Naive thymus-derived CD4-positive, alpha-beta T cell (primary cell): ENCODE data around the gene CHCHD6. TPM values are rescaled to one million over a fixed set of nuclear protein-coding genes. Genes with fewer than 3 reads are reported as not detected.

Source experiments
- ATAC-seq: fragments of 150-1000 bp; cut with Tn5 transposase; 2 replicates; pipeline ENCODE4 v1.10.0; 2021; ENCODE audit warnings: mild to moderate bottlenecking, moderate library complexity
- CTCF ChIA-PET: fragments of 350-600 bp; sonication (Branson Sonifier 250); formaldehyde crosslinking; loops from one replicate; lab custom pipeline; 2021; ENCODE audit warnings: antibody characterized with exemption; lab: Charles Lee
- POLR2A ChIA-PET: fragments of 350-600 bp; sonication (Branson Sonifier 250); formaldehyde crosslinking; loops from one replicate; lab custom pipeline; 2021; ENCODE audit warnings: antibody characterized with exemption, inconsistent platforms; lab: Charles Lee
- DNase-seq, 9 donors: peaks; one replicate each; pipeline versions ENCODE4 v3.0.0 to v3.0.0-alpha.2; 2020 to 2022; ENCODE audit warnings: mixed read lengths in 1 of 9
- H3K27ac ChIP-seq: one replicate; pipeline ENCODE4 v1.7.0; 2013; ENCODE audit warnings: mild to moderate bottlenecking, low read depth, low read length, moderate library complexity
- H3K27me3 ChIP-seq, 2 donors: one replicate each; pipeline ENCODE4 v1.7.0; 2013; ENCODE audit warnings: low read length in 2 of 2, mild to moderate bottlenecking in 2 of 2, moderate library complexity in 2 of 2; ENCODE audit not compliant: control insufficient read depth in 2 of 2, insufficient read depth in 2 of 2
- H3K36me3 ChIP-seq, 3 experiments: 1 replicate in 2 of 3; 2 replicates in 1 of 3; pipeline ENCODE4 v1.7.0; 2013; ENCODE audit warnings: low read length in 3 of 3, mild to moderate bottlenecking in 3 of 3, moderate library complexity in 1 of 3; ENCODE audit not compliant: insufficient read depth in 3 of 3, control insufficient read depth in 2 of 3
- H3K4me1 ChIP-seq, 2 donors: one replicate each; pipeline ENCODE4 v1.7.0; 2013; ENCODE audit warnings: low read length in 2 of 2, mild to moderate bottlenecking in 2 of 2, moderate library complexity in 1 of 2; ENCODE audit not compliant: control insufficient read depth in 2 of 2, insufficient read depth in 2 of 2
- H3K4me3 ChIP-seq: 2 replicates; pipeline ENCODE4 v1.7.0; 2013; ENCODE audit warnings: mild to moderate bottlenecking, low read length
- H3K9me3 ChIP-seq, 3 experiments: 1 replicate in 2 of 3; 2 replicates in 1 of 3; pipeline ENCODE4 v1.7.0; 2013; ENCODE audit warnings: low read length in 3 of 3; ENCODE audit not compliant: control insufficient read depth in 2 of 3
- H3K27ac Mint-ChIP-seq, 9 donors: one replicate each; pipeline ENCODE4 v1.8.0; 2020 to 2022; ENCODE audit warnings: mixed read lengths in 9 of 9, mild to moderate bottlenecking in 8 of 9, moderate library complexity in 5 of 9, inconsistent platforms in 2 of 9
- H3K27me3 Mint-ChIP-seq, 5 donors: one replicate each; pipeline ENCODE4 v1.8.0; 2021 to 2022; ENCODE audit warnings: mixed read lengths in 5 of 5, mild to moderate bottlenecking in 1 of 5
- H3K36me3 Mint-ChIP-seq, 5 donors: one replicate each; pipeline ENCODE4 v1.8.0; 2020 to 2022; ENCODE audit warnings: mixed read lengths in 5 of 5, mild to moderate bottlenecking in 3 of 5, inconsistent platforms in 1 of 5
- H3K4me1 Mint-ChIP-seq, 7 donors: one replicate each; pipeline ENCODE4 v1.8.0; 2020 to 2022; ENCODE audit warnings: mixed read lengths in 7 of 7, mild to moderate bottlenecking in 3 of 7, inconsistent platforms in 1 of 7
- H3K4me3 Mint-ChIP-seq, 10 donors: one replicate each; pipeline ENCODE4 v1.8.0; 2020 to 2022; ENCODE audit warnings: mild to moderate bottlenecking in 10 of 10, mixed read lengths in 10 of 10, moderate library complexity in 6 of 10, inconsistent platforms in 2 of 10
- H3K9me3 Mint-ChIP-seq, 11 donors: one replicate each; pipeline ENCODE4 v1.8.0; 2020 to 2022; ENCODE audit warnings: mixed read lengths in 11 of 11, mild to moderate bottlenecking in 4 of 11, inconsistent platforms in 1 of 11, moderate library complexity in 1 of 11
- intact Hi-C, 2 donors: fragments of 100-400 bp; cut with micrococcal nuclease; formaldehyde crosslinking; loops; one replicate each; pipeline ENCODE4 v1.15.1; 2023
- polyA plus RNA-seq, 2 donors: library from polyadenylated mRNA; unstranded; fragments of 300-500 nt; fragmentation: Illumina TruSeq; gene quantifications; one replicate each; pipeline ENCODE4 v1.2.3, GENCODE V29; 2021
- total RNA-seq, 6 experiments: library from RNA in 5 of 6; stranded (reverse) in 5 of 6; gene quantifications; 1 replicate in 5 of 6; 2 replicates in 1 of 6; pipeline ENCODE4 v1.2.3 and lab custom pipeline; 2021 to 2026

Gene CHCHD6
- total and polyA plus RNA-seq, 7 experiments from 2014 or later: 5.4 to 15.1 (median 11.0) TPM

GRCh38 chr3:126858401-126858800 lies 154.4 kb downstream of the CHCHD6 start:
- Mint-ChIP-seq H3K27ac (no peak overlapping the region), H3K27me3 (no peaks in the 10 kb centered on the region), H3K9me3 (peaks cover 0 to 5% (median 0%) of the 10 kb centered on the region in 11 donors), H3K4me3 (no peak overlapping the region), H3K4me1 (no peaks in the 10 kb centered on the region), H3K36me3 (peaks cover 0 to 54% (median 14%) of the 10 kb centered on the region in 5 donors)
- Histone ChIP-seq H3K27ac (no peak overlapping the region), H3K27me3 (no peaks in the 10 kb centered on the region), H3K36me3 (no peaks in the 10 kb centered on the region), H3K4me3 (no peak overlapping the region), H3K9me3 (no peaks in the 10 kb centered on the region), H3K4me1 (no peaks in the 10 kb centered on the region)
- POLR2A ChIA-PET: no interaction called here
- intact Hi-C loops: no loop called here
- DNase-seq: no peak
- CTCF ChIA-PET: no interaction called here
- ATAC-seq: no peak

GRCh38 chr3:126858887-126859286 lies 154.8 kb downstream of the CHCHD6 start:
- CTCF ChIA-PET: no interaction called here
- POLR2A ChIA-PET: no interaction called here
- Histone ChIP-seq H3K9me3 (no peaks in the 10 kb centered on the region), H3K4me3 (no peak overlapping the region), H3K27me3 (no peaks in the 10 kb centered on the region), H3K36me3 (peaks cover 0 to 4% (median 0%) of the 10 kb centered on the region in 3 experiments), H3K27ac (no peak overlapping the region), H3K4me1 (no peaks in the 10 kb centered on the region)
- no peak for DNase-seq
- Mint-ChIP-seq H3K27ac (no peak overlapping the region), H3K4me3 (no peak overlapping the region), H3K4me1 (no peaks in the 10 kb centered on the region), H3K36me3 (peaks cover 1 to 53% (median 14%) of the 10 kb centered on the region in 5 donors), H3K27me3 (no peaks in the 10 kb centered on the region), H3K9me3 (peaks cover 0 to 5% (median 0%) of the 10 kb centered on the region in 11 donors)
- no peak for ATAC-seq
- intact Hi-C loops: no loop called here

- Mint-ChIP-seq H3K4me3 (no peak overlapping the region), H3K27ac (no peak overlapping the region), H3K4me1 (no peaks in the 10 kb centered on the region), H3K36me3 (peaks cover 5 to 49% (median 14%) of the 10 kb centered on the region in 5 donors), H3K9me3 (peaks cover 0 to 5% (median 0%) of the 10 kb centered on the region in 11 donors), H3K27me3 (no peaks in the 10 kb centered on the region)
- H3K9me3 ChIP-seq: no peaks in the 10 kb centered on the region
- H3K27ac ChIP-seq: no peak overlapping the region
- DNase-seq (no peak), ATAC-seq (no peak)
- no peak overlapping the region for H3K4me3 ChIP-seq
- CTCF ChIA-PET: no interaction called here
- H3K4me1 ChIP-seq: no peaks in the 10 kb centered on the region
- POLR2A ChIA-PET: no interaction called here
- peaks cover 0 to 10% (median 0%) of the 10 kb centered on the region in 3 experiments for H3K36me3 ChIP-seq
- intact Hi-C loops: no loop called here
- H3K27me3 ChIP-seq: no peaks in the 10 kb centered on the region
Observed at GRCh38 chr3:126859415-126860246, 155.6 kb downstream of the CHCHD6 start.

GRCh38 chr3:126865736-126866135 lies 161.7 kb downstream of the CHCHD6 start:
- ChIA-PET POLR2A (no interaction called here), CTCF (no interaction called here)
- ATAC-seq (no peak), DNase-seq (no peak)
- Histone ChIP-seq H3K27me3 (no peaks in the 10 kb centered on the region), H3K4me1 (no peaks in the 10 kb centered on the region), H3K9me3 (no peaks in the 10 kb centered on the region), H3K36me3 (peaks cover 0 to 10% (median 0%) of the 10 kb centered on the region in 3 experiments), H3K27ac (no peak overlapping the region), H3K4me3 (no peak overlapping the region)
- peaks cover 9 to 31% (median 17%) of the 10 kb centered on the region in 5 donors for H3K36me3 Mint-ChIP-seq
- H3K27me3 Mint-ChIP-seq: no peaks in the 10 kb centered on the region
- no peak overlapping the region for H3K4me3 Mint-ChIP-seq
- intact Hi-C loops: no loop called here
- H3K4me1 Mint-ChIP-seq: peaks cover 0 to 6% (median 3%) of the 10 kb centered on the region in 7 donors
- H3K9me3 Mint-ChIP-seq: peaks cover 0 to 13% (median 0%) of the 10 kb centered on the region in 11 donors
- H3K27ac Mint-ChIP-seq: no peak overlapping the region

GRCh38 chr3:126866175-126866759 lies 162.2 kb downstream of the CHCHD6 start:
- DNase-seq: no peak
- no peak overlapping the region for H3K4me3 ChIP-seq
- H3K9me3 ChIP-seq: no peaks in the 10 kb centered on the region
- H3K27me3 ChIP-seq: no peaks in the 10 kb centered on the region
- peaks cover 0 to 10% (median 0%) of the 10 kb centered on the region in 3 experiments for H3K36me3 ChIP-seq
- Mint-ChIP-seq H3K36me3 (peaks cover 9 to 29% (median 17%) of the 10 kb centered on the region in 5 donors), H3K4me1 (peaks cover 0 to 6% (median 3%) of the 10 kb centered on the region in 7 donors), H3K9me3 (peaks cover 0 to 13% (median 0%) of the 10 kb centered on the region in 11 donors), H3K4me3 (no peak overlapping the region), H3K27me3 (no peaks in the 10 kb centered on the region), H3K27ac (no peak overlapping the region)
- POLR2A ChIA-PET: no interaction called here
- CTCF ChIA-PET: no interaction called here
- no peak overlapping the region for H3K27ac ChIP-seq
- no peak for ATAC-seq
- intact Hi-C loops: no loop called here
- no peaks in the 10 kb centered on the region for H3K4me1 ChIP-seq

- DNase-seq (no peak), ATAC-seq (no peak)
- Mint-ChIP-seq H3K9me3 (peaks cover 0 to 13% (median 0%) of the 10 kb centered on the region in 11 donors), H3K36me3 (peaks cover 11 to 35% (median 21%) of the 10 kb centered on the region in 5 donors), H3K4me3 (no peak overlapping the region), H3K4me1 (peaks cover 0 to 9% (median 3%) of the 10 kb centered on the region in 7 donors), H3K27me3 (no peaks in the 10 kb centered on the region), H3K27ac (no peak overlapping the region)
- H3K27me3 ChIP-seq: no peaks in the 10 kb centered on the region
- H3K27ac ChIP-seq: no peak overlapping the region
- no peaks in the 10 kb centered on the region for H3K4me1 ChIP-seq
- no peaks in the 10 kb centered on the region for H3K9me3 ChIP-seq
- peaks cover 0 to 10% (median 0%) of the 10 kb centered on the region in 3 experiments for H3K36me3 ChIP-seq
- no peak overlapping the region for H3K4me3 ChIP-seq
- CTCF ChIA-PET: no interaction called here
- intact Hi-C loops: no loop called here
- POLR2A ChIA-PET: no interaction called here
Observed at GRCh38 chr3:126867190-126867862, 163.3 kb downstream of the CHCHD6 start.
